Natural killer cell (primary cell): ENCODE measurements around the gene ARHGAP6. TPM values are rescaled to one million over a fixed set of nuclear protein-coding genes. Genes with fewer than 3 reads are reported as not detected.

Experiments
- ATAC-seq, 3 donors: fragments of 150-1000 bp in 2 of 3; fragments of 200-7000 bp in 1 of 3; cut with Tn5 transposase; 1 replicate in 1 of 3; 2 replicates in 2 of 3; pipeline ENCODE4 v1.10.0; 2021; ENCODE audit warnings: mild to moderate bottlenecking in 2 of 3, moderate library complexity in 2 of 3
- DNase-seq, 2 donors: peaks; one replicate each; pipeline versions ENCODE4 v3.0.0 to v3.0.0-alpha.2; 2013 to 2021; ENCODE audit warnings: mixed read lengths in 1 of 2
- H3K27ac ChIP-seq: one replicate; pipeline ENCODE4 v1.5.1; 2013; ENCODE audit warnings: mild to moderate bottlenecking, low read length
- H3K27me3 ChIP-seq: one replicate; pipeline ENCODE4 v1.6.1; 2013; ENCODE audit warnings: low read length; ENCODE audit not compliant: control insufficient read depth, insufficient read depth
- H3K36me3 ChIP-seq: one replicate; pipeline ENCODE4 v1.6.1; 2013; ENCODE audit warnings: low read length; ENCODE audit not compliant: control insufficient read depth, insufficient read depth
- H3K4me1 ChIP-seq: one replicate; pipeline ENCODE4 v1.6.1; 2013; ENCODE audit warnings: low read length; ENCODE audit not compliant: control insufficient read depth, insufficient read depth
- H3K4me3 ChIP-seq: one replicate; pipeline ENCODE4 v1.5.1; 2013; ENCODE audit warnings: low read length
- H3K9me3 ChIP-seq: one replicate; pipeline ENCODE4 v1.6.1; 2013; ENCODE audit warnings: low read length; ENCODE audit not compliant: control insufficient read depth, insufficient read depth
- H3K27ac Mint-ChIP-seq, 2 donors: one replicate each; pipeline ENCODE4 v1.8.0; 2022; ENCODE audit warnings: mild to moderate bottlenecking in 2 of 2, mixed read lengths in 2 of 2, moderate library complexity in 1 of 2
- H3K27me3 Mint-ChIP-seq, 2 donors: one replicate each; pipeline ENCODE4 v1.8.0; 2022; ENCODE audit warnings: low read depth in 2 of 2, mixed read lengths in 2 of 2
- H3K36me3 Mint-ChIP-seq: one replicate; pipeline ENCODE4 v1.8.0; 2022; ENCODE audit warnings: mixed read lengths
- H3K4me1 Mint-ChIP-seq, 2 donors: one replicate each; pipeline ENCODE4 v1.8.0; 2022; ENCODE audit warnings: mixed read lengths in 2 of 2
- H3K4me3 Mint-ChIP-seq: one replicate; pipeline ENCODE4 v1.8.0; 2022; ENCODE audit warnings: mild to moderate bottlenecking, moderate library complexity, mixed read lengths
- H3K9me3 Mint-ChIP-seq, 2 donors: one replicate each; pipeline ENCODE4 v1.8.0; 2022; ENCODE audit warnings: mixed read lengths in 2 of 2
- WGBS: methylation state at CpG from one replicate; pipeline ENCODE4 v1.1.7; 2013; ENCODE audit warnings: missing lambda C conversion rate; ENCODE audit not compliant: insufficient coverage; 5-methylcytosine and 5-hydroxymethylcytosine counted together
- intact Hi-C: fragments of 100-400 bp; cut with micrococcal nuclease; formaldehyde crosslinking; loops from one replicate; pipeline ENCODE4 v1.14.2; 2022
- total RNA-seq, 4 donors: library from RNA; stranded (reverse); fragments of 120-200 nt in 1 of 4; gene quantifications; one replicate each; pipeline versions ENCODE4 v1.2.3 to v1.2.4, GENCODE V29; 2013 to 2022
- TF ChIP-seq, protein P1 (sequence below): fragments of 200-600 bp; IDR thresholded peaks from one replicate; pipeline ENCODE4 v1.8.0; 2022; ENCODE audit warnings: antibody characterized with exemption

The ARHGAP6 gene
- total RNA-seq, 3 donors from 2014 or later (not counting 1 experiment from before 2014, with no cell fraction given): 0.32 to 1.9 (median 1.8) TPM

DNA sequence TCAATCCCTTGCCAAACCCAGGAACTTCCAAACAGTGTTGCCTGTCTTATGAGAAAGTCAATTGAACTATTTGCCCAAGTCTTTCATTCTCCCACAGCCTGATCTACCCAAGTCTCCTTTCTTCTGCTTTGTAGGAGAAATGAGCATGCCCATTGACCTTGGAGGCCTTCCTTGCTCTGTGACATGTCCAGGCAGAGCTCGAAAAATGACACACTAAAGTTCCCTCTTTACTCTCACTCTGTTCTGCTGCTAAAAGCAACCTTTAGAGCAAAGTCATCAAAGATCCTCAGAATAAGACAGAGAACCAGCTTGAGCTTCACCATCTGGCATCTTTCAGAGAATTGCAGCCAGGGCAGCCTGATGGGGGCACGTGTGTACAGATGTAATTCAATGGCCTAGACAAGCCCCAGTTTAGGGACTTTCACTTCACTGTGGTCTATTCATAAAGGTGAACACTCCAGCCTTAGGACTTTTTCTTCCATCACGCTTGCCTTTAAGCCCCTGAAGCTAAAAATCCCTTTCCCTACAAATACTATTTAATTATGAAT is 236.1 kb downstream of the ARHGAP6 start:
- H3K9me3 Mint-ChIP-seq: no peaks in the 10 kb centered on the region
- H3K4me1 ChIP-seq: no peaks in the 10 kb centered on the region
- H3K27me3 Mint-ChIP-seq: peaks cover 0 to 28% of the 10 kb centered on the region in 2 donors
- ATAC-seq (no peak), DNase-seq (no peak)
- no peaks in the 10 kb centered on the region for H3K4me1 Mint-ChIP-seq
- no peak overlapping the region for H3K27ac Mint-ChIP-seq
- intact Hi-C loops: no loop called here
- H3K36me3 Mint-ChIP-seq: no peaks in the 10 kb centered on the region
- no peaks in the 10 kb centered on the region for H3K27me3 ChIP-seq
- no peak overlapping the region for H3K4me3 ChIP-seq
- H3K36me3 ChIP-seq: no peaks in the 10 kb centered on the region
- WGBS: 77% methylated on average over 2 of the region's 3 CpGs
- no peak overlapping the region for H3K4me3 Mint-ChIP-seq
- no peaks in the 10 kb centered on the region for H3K9me3 ChIP-seq
- H3K27ac ChIP-seq: no peak overlapping the region
- TF ChIP-seq, protein P1, sequence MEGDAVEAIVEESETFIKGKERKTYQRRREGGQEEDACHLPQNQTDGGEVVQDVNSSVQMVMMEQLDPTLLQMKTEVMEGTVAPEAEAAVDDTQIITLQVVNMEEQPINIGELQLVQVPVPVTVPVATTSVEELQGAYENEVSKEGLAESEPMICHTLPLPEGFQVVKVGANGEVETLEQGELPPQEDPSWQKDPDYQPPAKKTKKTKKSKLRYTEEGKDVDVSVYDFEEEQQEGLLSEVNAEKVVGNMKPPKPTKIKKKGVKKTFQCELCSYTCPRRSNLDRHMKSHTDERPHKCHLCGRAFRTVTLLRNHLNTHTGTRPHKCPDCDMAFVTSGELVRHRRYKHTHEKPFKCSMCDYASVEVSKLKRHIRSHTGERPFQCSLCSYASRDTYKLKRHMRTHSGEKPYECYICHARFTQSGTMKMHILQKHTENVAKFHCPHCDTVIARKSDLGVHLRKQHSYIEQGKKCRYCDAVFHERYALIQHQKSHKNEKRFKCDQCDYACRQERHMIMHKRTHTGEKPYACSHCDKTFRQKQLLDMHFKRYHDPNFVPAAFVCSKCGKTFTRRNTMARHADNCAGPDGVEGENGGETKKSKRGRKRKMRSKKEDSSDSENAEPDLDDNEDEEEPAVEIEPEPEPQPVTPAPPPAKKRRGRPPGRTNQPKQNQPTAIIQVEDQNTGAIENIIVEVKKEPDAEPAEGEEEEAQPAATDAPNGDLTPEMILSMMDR: no peak

DNA sequence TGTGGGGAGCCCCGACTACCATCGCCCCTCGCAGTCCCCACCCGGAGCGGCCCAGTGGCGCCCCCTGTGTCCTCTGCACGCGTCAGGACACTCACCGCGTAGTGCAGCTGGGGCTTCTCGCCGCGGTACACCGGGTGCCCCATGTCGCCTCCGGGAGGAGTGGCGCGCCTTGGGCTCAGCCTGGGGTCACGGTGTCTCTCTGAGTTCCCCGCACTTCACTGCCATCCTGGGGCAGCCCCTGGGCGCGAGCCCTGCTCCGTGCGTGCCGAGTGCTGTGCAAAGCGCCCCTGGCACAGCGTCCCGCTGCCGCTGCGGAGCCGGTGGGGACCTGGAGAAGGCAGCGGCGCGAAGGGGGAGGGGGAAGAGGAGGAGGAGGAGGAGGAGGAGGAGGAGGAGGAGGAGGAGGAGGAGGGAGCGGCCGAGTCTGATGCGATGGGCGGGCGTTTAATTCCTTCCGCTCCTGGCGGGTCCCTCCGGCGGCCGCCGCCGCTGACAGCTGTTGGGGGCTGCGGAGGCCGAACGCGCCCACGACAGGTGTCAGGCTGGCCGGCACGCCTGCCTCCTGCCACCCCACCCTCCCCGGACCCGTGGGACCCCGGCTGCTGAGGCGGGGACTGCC is 238.2 kb downstream of the ARHGAP6 start:
- 2% methylated on average over 46 of the region's 57 CpGs for WGBS
- Mint-ChIP-seq H3K36me3 (no peaks in the 10 kb centered on the region), H3K4me1 (peaks cover 5 to 8% of the 10 kb centered on the region in 2 donors), H3K9me3 (no peaks in the 10 kb centered on the region), H3K4me3 (peak overlapping the region; percentile 45), H3K27me3 (peaks cover 0 to 24% of the 10 kb centered on the region in 2 donors), H3K27ac (no peak overlapping the region)
- Histone ChIP-seq H3K27me3 (no peaks in the 10 kb centered on the region), H3K4me1 (no peaks in the 10 kb centered on the region), H3K36me3 (no peaks in the 10 kb centered on the region), H3K27ac (no peak overlapping the region), H3K4me3 (peak overlapping the region; percentile 27), H3K9me3 (no peaks in the 10 kb centered on the region)
- ATAC-seq (peak in 2 of 3 donors; percentile 61 to 70), DNase-seq (no peak)
- intact Hi-C loops: no loop called here
- TF ChIP-seq, protein P1: no peak

DNA sequence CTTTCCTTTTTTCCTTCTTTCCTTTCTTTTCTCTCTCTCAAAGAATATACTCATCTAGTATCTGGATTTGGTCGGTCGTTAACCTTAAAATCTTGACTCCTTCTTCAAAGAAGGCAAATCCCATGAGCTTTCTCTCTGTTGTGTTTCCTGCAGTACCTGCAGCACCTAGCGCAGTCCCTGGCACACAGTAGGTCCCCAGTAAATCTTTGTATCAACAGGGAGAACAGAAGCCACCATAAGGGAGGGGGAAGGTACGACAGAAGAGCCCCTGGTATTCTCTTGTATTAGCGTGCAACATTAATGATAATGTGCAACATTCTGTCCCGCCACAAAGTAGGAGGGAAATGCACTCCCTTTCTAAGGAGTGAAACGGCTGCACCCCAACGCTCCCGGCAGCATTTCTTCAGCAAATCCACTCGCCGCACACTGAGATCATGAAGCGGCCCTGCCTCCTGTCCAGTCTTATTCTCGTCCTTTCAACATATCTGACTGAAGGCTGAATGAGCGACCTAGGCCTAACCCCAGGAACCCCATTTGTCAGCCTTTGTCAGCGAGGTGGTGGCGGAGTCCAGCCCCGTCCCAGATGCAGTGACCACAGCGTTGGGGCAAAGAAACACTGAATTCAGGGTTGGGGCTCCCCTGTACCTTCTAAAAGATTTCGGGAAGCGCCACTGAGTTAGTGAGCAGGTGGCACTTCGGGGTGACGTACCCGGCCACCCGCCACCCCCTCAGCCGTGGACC is 238.8 kb downstream of the ARHGAP6 start:
- H3K4me3 Mint-ChIP-seq: peak overlapping the region; percentile 35
- peak in 2 of 3 donors; percentile 11 to 15 for ATAC-seq
- Histone ChIP-seq H3K9me3 (no peaks in the 10 kb centered on the region), H3K36me3 (no peaks in the 10 kb centered on the region), H3K27me3 (no peaks in the 10 kb centered on the region), H3K4me1 (no peaks in the 10 kb centered on the region), H3K27ac (no peak overlapping the region), H3K4me3 (peak overlapping the region; percentile 27)
- intact Hi-C loops: no loop called here
- H3K9me3 Mint-ChIP-seq: no peaks in the 10 kb centered on the region
- DNase-seq: no peak
- peaks cover 0 to 17% of the 10 kb centered on the region in 2 donors for H3K27me3 Mint-ChIP-seq
- 23% methylated on average over 25 of the region's 25 CpGs for WGBS
- peaks cover 10 to 12% of the 10 kb centered on the region in 2 donors for H3K4me1 Mint-ChIP-seq
- TF ChIP-seq, protein P1: no peak
- H3K27ac Mint-ChIP-seq: no peak overlapping the region
- H3K36me3 Mint-ChIP-seq: no peaks in the 10 kb centered on the region
